H9 (cell line): ENCODE data around the gene CNNM2. TPM values are rescaled to one million over a fixed set of nuclear protein-coding genes. Genes with fewer than 3 reads are reported as not detected.

Source experiments
- DNase-seq: peaks from one replicate; pipeline ENCODE4 v3.0.0-alpha.2; 2017
- H2AFZ ChIP-seq: one replicate; pipeline ENCODE4 v1.6.1; 2013; ENCODE audit warnings: mild to moderate bottlenecking, low read length, control low read depth, moderate library complexity
- H2AK5ac ChIP-seq: 2 replicates; pipeline ENCODE4 v1.6.1; 2013; ENCODE audit warnings: low read length, control low read depth, mixed read lengths; ENCODE audit not compliant: insufficient read length
- H2BK120ac ChIP-seq: one replicate; pipeline ENCODE4 v1.6.1; 2013; ENCODE audit warnings: low read depth, mild to moderate bottlenecking, low read length, control low read depth, inconsistent platforms; ENCODE audit not compliant: poor library complexity, severe bottlenecking
- H2BK12ac ChIP-seq: 2 replicates; pipeline ENCODE4 v1.6.1; 2013; ENCODE audit warnings: low read length, control low read depth, mixed read lengths, low read depth; ENCODE audit not compliant: insufficient read length
- H2BK15ac ChIP-seq: 2 replicates; pipeline ENCODE4 v1.6.1; 2013; ENCODE audit warnings: low read depth, low read length, control low read depth
- H2BK20ac ChIP-seq: one replicate; pipeline ENCODE4 v1.6.1; 2013; ENCODE audit warnings: low read depth, mild to moderate bottlenecking, low read length, control low read depth, inconsistent platforms; ENCODE audit not compliant: poor library complexity, severe bottlenecking
- H2BK5ac ChIP-seq: 2 replicates; pipeline ENCODE4 v1.6.1; 2013; ENCODE audit warnings: low read length, control low read depth, mixed read lengths; ENCODE audit not compliant: insufficient read length
- H3K14ac ChIP-seq: 2 replicates; pipeline ENCODE4 v1.6.1; 2013; ENCODE audit warnings: low read length, control low read depth; ENCODE audit not compliant: insufficient read depth
- H3K18ac ChIP-seq: 2 replicates; pipeline ENCODE4 v1.6.1; 2013; ENCODE audit warnings: low read depth, mild to moderate bottlenecking, mixed read lengths, low read length, control low read depth; ENCODE audit not compliant: insufficient read length
- H3K23ac ChIP-seq: 2 replicates; pipeline ENCODE4 v1.6.1; 2013; ENCODE audit warnings: low read length, control low read depth, mixed read lengths, low read depth; ENCODE audit not compliant: insufficient read length
- H3K23me2 ChIP-seq: 2 replicates; pipeline ENCODE4 v1.6.1; 2013; ENCODE audit warnings: low read depth, mild to moderate bottlenecking, mixed read lengths, low read length, control low read depth; ENCODE audit not compliant: insufficient read length, poor library complexity, severe bottlenecking
- H3K27ac ChIP-seq: 2 replicates; pipeline ENCODE4 v1.5.1; 2013; ENCODE audit warnings: low read length, control low read depth, mixed read lengths, low read depth; ENCODE audit not compliant: insufficient read length
- H3K27me3 ChIP-seq: 2 replicates; pipeline ENCODE4 v1.6.1; 2013; ENCODE audit warnings: low read length, control low read depth, inconsistent platforms; ENCODE audit not compliant: insufficient read depth
- H3K4ac ChIP-seq: 2 replicates; pipeline ENCODE4 v1.6.1; 2013; ENCODE audit warnings: low read depth, mild to moderate bottlenecking, control low read depth, inconsistent platforms, low read length, moderate library complexity
- H3K4me1 ChIP-seq: 2 replicates; pipeline ENCODE4 v1.6.1; 2013; ENCODE audit warnings: low read length, control low read depth, inconsistent platforms; ENCODE audit not compliant: insufficient read depth
- H3K4me2 ChIP-seq: 2 replicates; pipeline ENCODE4 v1.6.1; 2013; ENCODE audit warnings: low read length, control low read depth, mixed read lengths; ENCODE audit not compliant: insufficient read length, insufficient read depth
- H3K56ac ChIP-seq: 2 replicates; pipeline ENCODE4 v1.6.1; 2013; ENCODE audit warnings: low read depth, mild to moderate bottlenecking, mixed read lengths, low read length, control low read depth; ENCODE audit not compliant: insufficient read length
- H3K79me1 ChIP-seq: 2 replicates; pipeline ENCODE4 v1.6.1; 2013; ENCODE audit warnings: low read depth, mild to moderate bottlenecking, moderate library complexity, low read length, control low read depth, inconsistent platforms; ENCODE audit not compliant: insufficient read depth, poor library complexity, severe bottlenecking
- H3K79me2 ChIP-seq: 2 replicates; pipeline ENCODE4 v1.6.1; 2013; ENCODE audit warnings: low read length, control low read depth, inconsistent platforms; ENCODE audit not compliant: insufficient read depth
- H3K9ac ChIP-seq: 2 replicates; pipeline ENCODE4 v1.6.1; 2013; ENCODE audit warnings: low read length, control low read depth, mixed read lengths; ENCODE audit not compliant: insufficient read length; ENCODE audit errors: extremely low read depth
- H3K9me3 ChIP-seq: one replicate; pipeline ENCODE4 v1.6.1; 2013; ENCODE audit warnings: low read depth, low read length, inconsistent platforms; ENCODE audit not compliant: control insufficient read depth
- H3T11ph ChIP-seq: one replicate; pipeline ENCODE4 v1.6.1; 2013; ENCODE audit warnings: mild to moderate bottlenecking, low read length, control low read depth, inconsistent platforms
- H4K20me1 ChIP-seq: one replicate; pipeline ENCODE4 v1.6.1; 2013; ENCODE audit not compliant: control insufficient read depth, insufficient read length, insufficient read depth
- H4K5ac ChIP-seq: 2 replicates; pipeline ENCODE4 v1.6.1; 2013; ENCODE audit warnings: low read depth, mild to moderate bottlenecking, mixed read lengths, low read length, control low read depth; ENCODE audit not compliant: insufficient read length
- H4K8ac ChIP-seq: replicated peaks from 2 replicates; pipeline ENCODE4 v1.6.1; 2013; ENCODE audit warnings: low read length, control low read depth, mixed read lengths, low read depth; ENCODE audit not compliant: insufficient read length
- H4K91ac ChIP-seq: 2 replicates; pipeline ENCODE4 v1.6.1; 2013; ENCODE audit warnings: low read depth, mild to moderate bottlenecking, moderate library complexity, mixed read lengths, low read length, control low read depth; ENCODE audit not compliant: insufficient read length
- H3K27ac Mint-ChIP-seq, 3 experiments: 2 replicates in 2 of 3; 3 replicates in 1 of 3; pipeline ENCODE4 v1.8.0; 2020 to 2021; ENCODE audit warnings: mixed read lengths in 3 of 3, mild to moderate bottlenecking in 1 of 3, moderate library complexity in 1 of 3
- H3K27me3 Mint-ChIP-seq: 2 replicates; pipeline ENCODE4 v1.8.0; 2021; ENCODE audit warnings: low read depth, mild to moderate bottlenecking, moderate library complexity, mixed read lengths
- H3K36me3 Mint-ChIP-seq, 3 experiments: 2 replicates in 2 of 3; 3 replicates in 1 of 3; pipeline ENCODE4 v1.8.0; 2020 to 2021; ENCODE audit warnings: low read depth in 3 of 3, mixed read lengths in 3 of 3; ENCODE audit not compliant: insufficient read depth in 1 of 3
- H3K4me1 Mint-ChIP-seq, 2 experiments: 2 replicates each; pipeline ENCODE4 v1.8.0; 2020; ENCODE audit warnings: mixed read lengths in 2 of 2
- H3K4me3 Mint-ChIP-seq, 2 experiments: 2 replicates in 1 of 2; 3 replicates in 1 of 2; pipeline ENCODE4 v1.8.0; 2020 to 2021; ENCODE audit warnings: mild to moderate bottlenecking in 2 of 2, mixed read lengths in 2 of 2, moderate library complexity in 1 of 2
- H3K9me3 Mint-ChIP-seq, 2 experiments: 2 replicates in 1 of 2; 3 replicates in 1 of 2; pipeline ENCODE4 v1.8.0; 2020; ENCODE audit warnings: mild to moderate bottlenecking in 2 of 2, mixed read lengths in 2 of 2, moderate library complexity in 1 of 2
- CTCF ChIP-seq: fragments of 200-600 bp; sonication (generic); conservative IDR thresholded peaks from 3 replicates; pipeline ENCODE4 v1.8.0; 2021; ENCODE audit warnings: antibody characterized with exemption, mild to moderate bottlenecking
- WGBS: extraction: QIAGEN DNeasy Blood & Tissue Kit; methylation state at CpG from one replicate; pipeline ENCODE4 v1.1.7; 2013; ENCODE audit warnings: missing lambda C conversion rate, low lambda C conversion rate, mixed read lengths; ENCODE audit not compliant: insufficient read length; ENCODE audit errors: extremely low coverage; 5-methylcytosine and 5-hydroxymethylcytosine counted together
- total RNA-seq: library from RNA; stranded (reverse); gene quantifications from 2 replicates; pipeline ENCODE4 v1.2.1, GENCODE V29; 2021

Gene CNNM2
- total RNA-seq, 1 experiment from 2014 or later, result 17.5 TPM

GRCh38 chr10:102876747-102877153 is 41.3 kb upstream of the CNNM2 start:
- no peak overlapping the region for H2BK12ac ChIP-seq
- no peak overlapping the region; a peak in 1 of 7 replicates for H3K27ac Mint-ChIP-seq
- H2BK120ac ChIP-seq, result no peak overlapping the region
- no peak overlapping the region for H2BK20ac ChIP-seq
- H3K23me2 ChIP-seq, result no peaks in the 10 kb centered on the region
- no peaks in the 10 kb centered on the region for H3K27me3 ChIP-seq
- H3K27me3 Mint-ChIP-seq, result no peaks in the 10 kb centered on the region
- H3K4me3 Mint-ChIP-seq, result no peak overlapping the region
- no peak overlapping the region for H4K91ac ChIP-seq
- H3K4ac ChIP-seq, result no peak overlapping the region
- H4K20me1 ChIP-seq, result no peaks in the 10 kb centered on the region
- no peaks in the 10 kb centered on the region for H3K9me3 ChIP-seq
- no peak overlapping the region for H3K4me2 ChIP-seq
- H3T11ph ChIP-seq, result no peak overlapping the region
- H3K79me2 ChIP-seq, result no peaks in the 10 kb centered on the region
- H3K27ac ChIP-seq, result no peak overlapping the region
- no peak overlapping the region for H3K18ac ChIP-seq
- H3K36me3 Mint-ChIP-seq, result peaks cover 3 to 16% (median 16%) of the 10 kb centered on the region in 3 experiments; a peak in 6 of 7 replicates
- no peak overlapping the region for H3K23ac ChIP-seq
- no peak overlapping the region for H3K9ac ChIP-seq
- H3K9me3 Mint-ChIP-seq, result no peaks in the 10 kb centered on the region
- DNase-seq, result no peak
- no peaks in the 10 kb centered on the region for H3K79me1 ChIP-seq
- no peak overlapping the region for H3K14ac ChIP-seq
- no peaks in the 10 kb centered on the region for H3K4me1 ChIP-seq
- TF ChIP-seq CTCF, result no peak
- H2BK5ac ChIP-seq, result no peak overlapping the region
- H2AFZ ChIP-seq, result no peak overlapping the region
- H4K5ac ChIP-seq, result no peak overlapping the region
- WGBS, result no CpG with 5 or more reads among the region's 2 CpGs
- no peak overlapping the region for H2AK5ac ChIP-seq
- H2BK15ac ChIP-seq, result no peak overlapping the region
- no peaks in the 10 kb centered on the region for H3K4me1 Mint-ChIP-seq
- no peak overlapping the region for H3K56ac ChIP-seq
- H4K8ac ChIP-seq, result no peak overlapping the region
